Skin epidermis (tissue), 12 donors: ENCODE measurements around the gene DAZAP1.
A peak's percentile ranks its signal among the peaks of the same experiment; 100 is the strongest.

Experiments used
- H3K27ac ChIP-seq, 21 experiments: fragments of 200-600 bp; sonication (generic) in 11 of 21; one replicate each; pipeline ENCODE4 v1.5.0; 2020; ENCODE audit warnings: mild to moderate bottlenecking in 3 of 21, inconsistent platforms in 2 of 21, moderate library complexity in 2 of 21
- H3K4me3 ChIP-seq, 7 experiments: fragments of 200-600 bp; sonication (generic) in 2 of 7; one replicate each; pipeline ENCODE4 v1.5.0; 2020; ENCODE audit warnings: inconsistent platforms in 2 of 7, mild to moderate bottlenecking in 2 of 7, moderate library complexity in 1 of 7

Gene DAZAP1

GRCh38 chr19:1421218-1421957, 14.0 kb downstream of the DAZAP1 start:
- no peak overlapping the region for H3K27ac ChIP-seq

GRCh38 chr19:1421958-1422305, 14.5 kb downstream of the DAZAP1 start:
- Histone ChIP-seq H3K27ac (no peak overlapping the region), H3K4me3 (no peak overlapping the region)

More at GRCh38 chr19:1421218-1421957, 14.0 kb downstream of the DAZAP1 start:
- no peak overlapping the region for H3K4me3 ChIP-seq

GRCh38 chr19:1422360-1422759, 15.0 kb downstream of the DAZAP1 start:
- Histone ChIP-seq H3K27ac (no peak overlapping the region), H3K4me3 (no peak overlapping the region)

- H3K4me3 ChIP-seq, result no peak overlapping the region
- no peak overlapping the region for H3K27ac ChIP-seq
Observed at GRCh38 chr19:1422943-1423342, 15.6 kb downstream of the DAZAP1 start.

- Histone ChIP-seq H3K27ac (peak overlapping the region in 1 of 21 experiments; percentile 24), H3K4me3 (no peak overlapping the region)
Observed at GRCh38 chr19:1423436-1424191, 16.2 kb downstream of the DAZAP1 start.

- peak overlapping the region in 11 of 21 experiments; percentile 9 to 75 (median 45) for H3K27ac ChIP-seq
- H3K4me3 ChIP-seq, result no peak overlapping the region
Observed at GRCh38 chr19:1424192-1424955, 17.0 kb downstream of the DAZAP1 start.

GRCh38 chr19:1425102-1425837, 17.9 kb downstream of the DAZAP1 start:
- H3K27ac ChIP-seq, result peak overlapping the region in 9 of 21 experiments; percentile 11 to 63 (median 45)

GRCh38 chr19:1425902-1426301, 18.5 kb downstream of the DAZAP1 start:
- H3K27ac ChIP-seq, result peak overlapping the region in 4 of 21 experiments; percentile 11 to 60 (median 50)
- H3K4me3 ChIP-seq, result no peak overlapping the region

More at GRCh38 chr19:1425102-1425837, 17.9 kb downstream of the DAZAP1 start:
- no peak overlapping the region for H3K4me3 ChIP-seq

GRCh38 chr19:1426736-1427135, 19.4 kb downstream of the DAZAP1 start:
- no peak overlapping the region for H3K4me3 ChIP-seq
- H3K27ac ChIP-seq, result no peak overlapping the region

- Histone ChIP-seq H3K27ac (no peak overlapping the region), H3K4me3 (no peak overlapping the region)
Observed at GRCh38 chr19:1427221-1427920, 20.0 kb downstream of the DAZAP1 start.

- Histone ChIP-seq H3K27ac (no peak overlapping the region), H3K4me3 (no peak overlapping the region)
Observed at GRCh38 chr19:1428738-1429391, 21.5 kb downstream of the DAZAP1 start.

GRCh38 chr19:1429750-1430149, 22.4 kb downstream of the DAZAP1 start:
- Histone ChIP-seq H3K27ac (no peak overlapping the region), H3K4me3 (no peak overlapping the region)

GRCh38 chr19:1430246-1430645, 22.9 kb downstream of the DAZAP1 start:
- Histone ChIP-seq H3K4me3 (no peak overlapping the region), H3K27ac (no peak overlapping the region)

GRCh38 chr19:1431759-1432506, 24.5 kb downstream of the DAZAP1 start:
- Histone ChIP-seq H3K4me3 (no peak overlapping the region), H3K27ac (no peak overlapping the region)

GRCh38 chr19:1432507-1432887, 25.1 kb downstream of the DAZAP1 start:
- no peak overlapping the region for H3K4me3 ChIP-seq
- H3K27ac ChIP-seq, result no peak overlapping the region

GRCh38 chr19:1433119-1434039, 26.0 kb downstream of the DAZAP1 start:
- no peak overlapping the region for H3K27ac ChIP-seq
- no peak overlapping the region for H3K4me3 ChIP-seq

- Histone ChIP-seq H3K27ac (no peak overlapping the region), H3K4me3 (no peak overlapping the region)
Observed at GRCh38 chr19:1434040-1434366, 26.6 kb downstream of the DAZAP1 start.
